H1 (cell line): ENCODE data around the gene CFHR5. TPM values are rescaled to one million over a fixed set of nuclear protein-coding genes. Genes with fewer than 3 reads are reported as not detected.

Experiments used
- CTCF ChIA-PET: fragments of 300-600 bp; sonication (Branson Sonifier 250); formaldehyde crosslinking; loops from one replicate; lab custom pipeline; 2021; ENCODE audit not compliant: partially characterized antibody; lab: Charles Lee
- POLR2A ChIA-PET: fragments of 300-600 bp; sonication (Branson Sonifier 250); formaldehyde crosslinking; loops from one replicate; lab custom pipeline; 2021; ENCODE audit warnings: inconsistent platforms; ENCODE audit not compliant: partially characterized antibody; lab: Charles Lee
- DNase-seq, 2 experiments: peaks; one replicate each; pipeline versions ENCODE4 v3.0.0 to v3.0.0-alpha.2; 2010 to 2022; ENCODE audit warnings: low spot score in 2 of 2, low read depth in 1 of 2, mixed read lengths in 1 of 2
- FAIRE-seq: peaks from 2 replicates; lab custom pipeline; 2011; peaks lifted over from hg19 to GRCh38; lab: Jason Lieb, UNC
- H2AFZ ChIP-seq: 2 replicates; pipeline ENCODE4 v1.8.1; 2012; ENCODE audit warnings: low read length, inconsistent platforms
- H2AK5ac ChIP-seq: 2 replicates; pipeline ENCODE4 v1.6.1; 2013; ENCODE audit warnings: low read depth, low read length
- H2BK120ac ChIP-seq: replicated peaks from 2 replicates; pipeline ENCODE3; 2013; ENCODE audit warnings: low read depth, low read length, inconsistent platforms
- H2BK12ac ChIP-seq: 2 replicates; pipeline ENCODE4 v1.6.1; 2013; ENCODE audit warnings: low read depth, low read length
- H2BK15ac ChIP-seq: 2 replicates; pipeline ENCODE4 v1.6.1; 2013; ENCODE audit warnings: low read length
- H2BK20ac ChIP-seq: 2 replicates; pipeline ENCODE4 v1.6.1; 2013; ENCODE audit warnings: low read length
- H2BK5ac ChIP-seq: 2 replicates; pipeline ENCODE4 v1.6.1; 2013; ENCODE audit warnings: low read depth, low read length
- H3K14ac ChIP-seq: 2 replicates; pipeline ENCODE4 v1.6.1; 2013; ENCODE audit warnings: inconsistent platforms; ENCODE audit not compliant: insufficient read length
- H3K18ac ChIP-seq: 2 replicates; pipeline ENCODE4 v1.6.1; 2013; ENCODE audit warnings: low read length; ENCODE audit errors: extremely low read depth
- H3K23ac ChIP-seq: 2 replicates; pipeline ENCODE4 v1.6.1; 2013; ENCODE audit warnings: inconsistent platforms; ENCODE audit not compliant: insufficient read length
- H3K23me2 ChIP-seq: 2 replicates; pipeline ENCODE4 v1.6.1; 2013; ENCODE audit warnings: low read depth, low read length
- H3K27ac ChIP-seq: 2 replicates; pipeline ENCODE4 v1.6.1; 2011; ENCODE audit warnings: low read depth, low read length, inconsistent platforms
- H3K27me3 ChIP-seq, 4 experiments: replicated peaks in 1 of 4; 1 replicate in 1 of 4; 2 replicates in 3 of 4; pipeline versions ENCODE4 v1.6.1 to v1.8.1; 2011 to 2013; ENCODE audit warnings: low read length in 3 of 4, mild to moderate bottlenecking in 3 of 4, inconsistent platforms in 2 of 4, mixed read lengths in 2 of 4, moderate library complexity in 1 of 4; ENCODE audit not compliant: control insufficient read depth in 3 of 4, insufficient read depth in 3 of 4; ENCODE audit errors: extremely low read depth in 1 of 4
- H3K36me3 ChIP-seq, 4 experiments: 2 replicates each; pipeline versions ENCODE4 v1.6.1 to v1.8.1; 2011 to 2013; ENCODE audit warnings: mild to moderate bottlenecking in 4 of 4, low read length in 3 of 4, moderate library complexity in 2 of 4, control low read depth in 1 of 4, inconsistent platforms in 1 of 4; ENCODE audit not compliant: insufficient read depth in 4 of 4, control insufficient read depth in 2 of 4
- H3K4ac ChIP-seq: replicated peaks from 2 replicates; pipeline ENCODE3; 2013; ENCODE audit warnings: low read length, low read depth, mixed read lengths, inconsistent platforms; ENCODE audit not compliant: insufficient read length
- H3K4me1 ChIP-seq, 4 experiments: replicated peaks in 1 of 4; 1 replicate in 1 of 4; 2 replicates in 3 of 4; pipeline versions ENCODE4 v1.6.1 to v1.8.1; 2011 to 2013; ENCODE audit warnings: low read length in 3 of 4, inconsistent platforms in 2 of 4, mixed read lengths in 1 of 4; ENCODE audit not compliant: insufficient read depth in 4 of 4, control insufficient read depth in 3 of 4
- H3K4me2 ChIP-seq, 2 experiments: 2 replicates each; pipeline versions ENCODE4 v1.6.1 to v1.8.1; 2011 to 2013; ENCODE audit warnings: low read depth in 2 of 2, low read length in 2 of 2, control low read depth in 1 of 2, inconsistent platforms in 1 of 2, mild to moderate bottlenecking in 1 of 2; ENCODE audit not compliant: insufficient read depth in 1 of 2
- H3K4me3 ChIP-seq, 4 experiments: fragments of 200-600, 300-600 bp in 1 of 4; sonication (generic), shearing (Covaris generic), sonication (Bioruptor Twin) in 1 of 4; 2 replicates each; pipeline versions ENCODE4 v1.5.1 to v1.8.1; 2011 to 2016; ENCODE audit warnings: low read length in 4 of 4, low read depth in 3 of 4, control low read depth in 2 of 4, inconsistent platforms in 2 of 4, mild to moderate bottlenecking in 2 of 4, mixed read lengths in 1 of 4, moderate library complexity in 1 of 4; ENCODE audit not compliant: insufficient read depth in 2 of 4; ENCODE audit errors: extremely low read depth in 1 of 4
- H3K56ac ChIP-seq: replicated peaks from 2 replicates; pipeline ENCODE3; 2013; ENCODE audit warnings: low read depth, mild to moderate bottlenecking, mixed read lengths, low read length, inconsistent platforms; ENCODE audit not compliant: insufficient read length
- H3K79me1 ChIP-seq: 2 replicates; pipeline ENCODE4 v1.6.1; 2013; ENCODE audit warnings: low read depth, low read length, control low read depth
- H3K79me2 ChIP-seq, 2 experiments: 2 replicates each; pipeline versions ENCODE4 v1.6.1 to v1.8.1; 2012 to 2013; ENCODE audit warnings: low read length in 2 of 2, mild to moderate bottlenecking in 2 of 2, inconsistent platforms in 1 of 2; ENCODE audit not compliant: insufficient read depth in 2 of 2, control insufficient read depth in 1 of 2
- H3K9ac ChIP-seq, 4 experiments: replicated peaks in 1 of 4; 1 replicate in 1 of 4; 2 replicates in 3 of 4; pipeline versions ENCODE4 v1.6.1 to v1.8.1; 2011 to 2013; ENCODE audit warnings: low read depth in 3 of 4, low read length in 3 of 4, control low read depth in 2 of 4, mild to moderate bottlenecking in 2 of 4, moderate library complexity in 2 of 4, inconsistent platforms in 1 of 4; ENCODE audit errors: extremely low read depth in 1 of 4
- H3K9me3 ChIP-seq, 2 experiments: 2 replicates each; pipeline versions ENCODE4 v1.6.1 to v1.8.1; 2012 to 2013; ENCODE audit warnings: mild to moderate bottlenecking in 2 of 2, moderate library complexity in 2 of 2, control low read depth in 1 of 2, inconsistent platforms in 1 of 2, low read depth in 1 of 2, low read length in 1 of 2, mixed read lengths in 1 of 2; ENCODE audit not compliant: insufficient read depth in 2 of 2
- H4K20me1 ChIP-seq, 2 experiments: replicated peaks in 1 of 2; 2 replicates each; pipeline versions ENCODE3 to v1.8.1; 2011 to 2013; ENCODE audit warnings: inconsistent platforms in 2 of 2, low read length in 2 of 2, mild to moderate bottlenecking in 1 of 2; ENCODE audit not compliant: insufficient read depth in 2 of 2, control insufficient read depth in 1 of 2
- H4K5ac ChIP-seq: 2 replicates; pipeline ENCODE4 v1.6.1; 2013; ENCODE audit warnings: low read length, low read depth, mixed read lengths, inconsistent platforms; ENCODE audit not compliant: insufficient read length
- H4K8ac ChIP-seq: 2 replicates; pipeline ENCODE4 v1.8.0; 2013; ENCODE audit warnings: mild to moderate bottlenecking, moderate library complexity, low read length, inconsistent platforms; ENCODE audit not compliant: insufficient read depth; ENCODE audit errors: extremely low read depth
- H4K91ac ChIP-seq: replicated peaks from 2 replicates; pipeline ENCODE3; 2013; ENCODE audit warnings: low read length, mixed read lengths, inconsistent platforms; ENCODE audit not compliant: insufficient read length
- WGBS, 2 experiments: shearing (Covaris generic) in 1 of 2; methylation state at CpG; one replicate each; pipeline versions ENCODE4 v1.1.6 to v1.1.7; 2013 to 2015; ENCODE audit warnings: low lambda C conversion rate in 2 of 2, mixed read lengths in 2 of 2, inconsistent platforms in 1 of 2, low coverage in 1 of 2, missing lambda C conversion rate in 1 of 2; ENCODE audit not compliant: insufficient replicate concordance in 2 of 2, insufficient coverage in 1 of 2, insufficient read length in 1 of 2; ENCODE audit errors: extremely low coverage in 1 of 2, missing lambda C conversion rate in 1 of 2; 5-methylcytosine and 5-hydroxymethylcytosine counted together
- polyA plus RNA-seq, 7 experiments: library from polyadenylated mRNA; depleted of rRNA in 3 of 7; stranded (reverse) in 5 of 7; unstranded in 2 of 7; fragments of >200 nt in 5 of 7; fragments of 200-250 nt in 2 of 7; gene quantifications; 1 replicate in 5 of 7; 2 replicates in 1 of 7; 4 replicates in 1 of 7; pipeline versions ENCODE4 v1.2.1 to v1.2.3, GENCODE V29; 2011 to 2013; ENCODE audit warnings: missing spikeins in 2 of 7, mixed read lengths in 2 of 7
- total RNA-seq: library from RNA; stranded (reverse); fragmentation: NEBNext Ultra II Directional; extraction: Animal tissue kit (Norgen Biotek cat#: 25700); gene quantifications from 2 replicates; pipeline ENCODE4 v1.2.1, GENCODE V29; 2021

Gene CFHR5
- total and polyA plus RNA-seq, 2 of the 8 experiments (the other 6 are each of a cell fraction or from before 2014, with no cell fraction given), result not detected

DNA sequence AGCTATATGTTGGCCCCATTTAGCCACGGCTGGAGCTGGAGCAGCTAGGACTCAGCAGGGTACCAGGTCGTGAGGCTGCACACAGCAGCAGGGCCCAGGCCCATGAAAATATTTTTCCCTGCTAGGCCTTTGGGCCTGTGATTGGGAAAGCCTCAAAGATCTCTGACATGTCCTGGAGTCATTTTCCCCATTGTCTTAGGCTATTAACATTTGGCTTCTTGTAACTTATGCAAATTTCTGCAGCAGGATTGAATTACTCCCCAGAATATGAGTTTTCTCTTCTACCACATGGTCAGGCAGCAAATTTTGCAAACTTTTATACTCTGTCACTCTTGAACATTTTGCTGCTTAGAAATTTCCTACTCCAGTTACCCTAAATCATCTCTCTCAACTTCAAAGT, 22.6 kb upstream of the CFHR5 start:
- WGBS, 2 experiments, result 93% methylated on average over 2 of the region's 2 CpGs; no CpG with 5 or more reads in 1 of the 2 experiments
- H3K18ac ChIP-seq, result no peak overlapping the region
- no peak overlapping the region for H3K4me3 ChIP-seq
- H3K4me2 ChIP-seq, result no peak overlapping the region
- H3K23me2 ChIP-seq, result no peaks in the 10 kb centered on the region
- CTCF ChIA-PET, result interaction anchor here (0.6 kb wide), 1 partner anchor 66 kb away, joined by 3 read pairs; no protein-coding TSS in a partner anchor
- no peaks in the 10 kb centered on the region for H3K79me2 ChIP-seq
- no peak overlapping the region for H3K27ac ChIP-seq
- H3K9me3 ChIP-seq, result peaks cover 0 to 3% of the 10 kb centered on the region in 2 experiments; a peak in 1 of 4 replicates
- no peak overlapping the region for H4K91ac ChIP-seq
- H3K9ac ChIP-seq, result no peak overlapping the region
- no peak overlapping the region for H2AFZ ChIP-seq
- H4K20me1 ChIP-seq, result no peaks in the 10 kb centered on the region
- no peak overlapping the region for H2BK120ac ChIP-seq
- H2BK5ac ChIP-seq, result no peak overlapping the region
- no peaks in the 10 kb centered on the region for H3K79me1 ChIP-seq
- no peak overlapping the region for H3K4ac ChIP-seq
- no peak overlapping the region for H2AK5ac ChIP-seq
- H2BK20ac ChIP-seq, result no peak overlapping the region
- no peak overlapping the region for H2BK12ac ChIP-seq
- no peak overlapping the region for H3K14ac ChIP-seq
- no peaks in the 10 kb centered on the region for H3K4me1 ChIP-seq
- H3K56ac ChIP-seq, result no peak overlapping the region
- DNase-seq, result no peak
- POLR2A ChIA-PET, result no interaction called here
- no peak overlapping the region for H3K23ac ChIP-seq
- no peak overlapping the region for H4K8ac ChIP-seq
- no peaks in the 10 kb centered on the region for H3K27me3 ChIP-seq
- no peak overlapping the region for H4K5ac ChIP-seq
- no peak for FAIRE-seq
- no peaks in the 10 kb centered on the region for H3K36me3 ChIP-seq
- H2BK15ac ChIP-seq, result no peak overlapping the region
